ENCODE measurements around the gene MAP3K9. TPM values are rescaled to one million over a fixed set of nuclear protein-coding genes. Genes with fewer than 3 reads are reported as not detected.

Gene MAP3K9
- total and polyA plus RNA-seq, 2 of the 8 experiments (the other 6 are each of a cell fraction or from before 2014, with no cell fraction given) = 9.8 to 24.7 TPM

GRCh38 chr14:70731447-70732239, 77.7 kb downstream of the MAP3K9 start:
- Histone ChIP-seq H2AFZ (ENCODE audit: low read length) (no peak overlapping the region), H3K36me3 (ENCODE audit: control insufficient read depth in 2 of 4, insufficient read depth in 4 of 4, low read length in 3 of 4) (peaks cover 12 to 47% (median 40%) of the 10 kb centered on the region in 4 experiments; a peak in 7 of 8 replicates)

More at GRCh38 chr14:70731447-70732239, 77.7 kb downstream of the MAP3K9 start:
- H3K23ac ChIP-seq (ENCODE audit: insufficient read length) = no peak overlapping the region
- no peaks in the 10 kb centered on the region for H3K79me2 ChIP-seq (ENCODE audit: control insufficient read depth in 1 of 2, insufficient read depth in 2 of 2, low read length in 2 of 2)
- no peak overlapping the region for H2BK12ac ChIP-seq (ENCODE audit: low read depth, low read length)
- 93% methylated on average over 7 of the region's 7 CpGs; no CpG with 5 or more reads in 1 of the 2 experiments for WGBS, 2 experiments (ENCODE audit: extremely low coverage in 1 of 2, insufficient coverage in 1 of 2, insufficient read length in 1 of 2, insufficient replicate concordance in 2 of 2, low coverage in 1 of 2, low lambda C conversion rate in 2 of 2, missing lambda C conversion rate in 1 of 2)
- no peak for DNase-seq (ENCODE audit: low read depth in 1 of 2, low spot score in 2 of 2)
- H3K18ac ChIP-seq (ENCODE audit: extremely low read depth, low read length) = no peak overlapping the region
- no peak overlapping the region for H3K56ac ChIP-seq (replicated peaks; ENCODE audit: insufficient read length, low read depth, low read length)
- H4K5ac ChIP-seq (ENCODE audit: insufficient read length, low read depth, low read length) = no peak overlapping the region
- H3K79me1 ChIP-seq (ENCODE audit: low read depth, low read length) = no peaks in the 10 kb centered on the region
- H3K27ac ChIP-seq (ENCODE audit: low read depth, low read length) = no peak overlapping the region
- H2BK15ac ChIP-seq (ENCODE audit: low read length) = no peak overlapping the region
- no peak overlapping the region for H3K4me2 ChIP-seq (ENCODE audit: insufficient read depth in 1 of 2, low read depth in 2 of 2, low read length in 2 of 2)
- no peak overlapping the region for H2AK5ac ChIP-seq (ENCODE audit: low read depth, low read length)
- no peak overlapping the region for H2BK20ac ChIP-seq (ENCODE audit: low read length)
- FAIRE-seq = no peak
- H4K8ac ChIP-seq (ENCODE audit: extremely low read depth, insufficient read depth, low read length) = no peak overlapping the region
- no peak overlapping the region for H3K4ac ChIP-seq (replicated peaks; ENCODE audit: insufficient read length, low read depth, low read length)
- no peak overlapping the region for H3K9ac ChIP-seq (replicated peaks in 1 of 4; ENCODE audit: extremely low read depth in 1 of 4, low read depth in 3 of 4, low read length in 3 of 4)
- H3K4me1 ChIP-seq (replicated peaks in 1 of 4; ENCODE audit: control insufficient read depth in 3 of 4, insufficient read depth in 4 of 4, low read length in 3 of 4) = no peaks in the 10 kb centered on the region
- ChIA-PET CTCF (ENCODE audit: partially characterized antibody) (interaction anchor here (0.6 to 1.0 kb wide), 5 partner anchors 11 to 840 kb away, joined by 3 to 5 read pairs (median 3); no protein-coding TSS in a partner anchor), POLR2A (ENCODE audit: partially characterized antibody) (no interaction called here)
- no peak overlapping the region for H4K91ac ChIP-seq (replicated peaks; ENCODE audit: insufficient read length, low read length)
- H4K20me1 ChIP-seq (replicated peaks in 1 of 2; ENCODE audit: control insufficient read depth in 1 of 2, insufficient read depth in 2 of 2, low read length in 2 of 2) = peaks cover 0 to 2% of the 10 kb centered on the region in 2 experiments
- no peaks in the 10 kb centered on the region for H3K9me3 ChIP-seq (ENCODE audit: insufficient read depth in 2 of 2, low read depth in 1 of 2, low read length in 1 of 2)
- H2BK120ac ChIP-seq (replicated peaks; ENCODE audit: low read depth, low read length) = no peak overlapping the region
- no peak overlapping the region for H2BK5ac ChIP-seq (ENCODE audit: low read depth, low read length)
- TF ChIP-seq NRF1 (IDR thresholded peaks at IDR 0.05; ENCODE audit: low read depth, low read length) = no peak
- TF ChIP-seq SP1 (IDR thresholded peaks at IDR 0.05; ENCODE audit: low read depth, low read length) = no peak
- no peak for TF ChIP-seq CHD1 (IDR thresholded peaks at IDR 0.05; ENCODE audit: low read depth, low read length)
- no peak for TF ChIP-seq CTBP2 (IDR thresholded peaks at IDR 0.05; ENCODE audit: borderline replicate concordance, insufficient read depth, insufficient read length, low read length)
- no peak for TF ChIP-seq KDM1A (IDR thresholded peaks at IDR 0.05; ENCODE audit: borderline replicate concordance, low read length)
- TF ChIP-seq GABPA (IDR thresholded peaks at IDR 0.05; ENCODE audit: borderline replicate concordance, insufficient read depth, low read length) = no peak
- no peak for TF ChIP-seq BCL11A (IDR thresholded peaks at IDR 0.05; ENCODE audit: low read depth in 2 of 2, low read length in 2 of 2)
- TF ChIP-seq ASH2L (IDR thresholded peaks at IDR 0.05; ENCODE audit: low read length) = no peak
- TF ChIP-seq JUND (IDR thresholded peaks at IDR 0.05; ENCODE audit: low read length) = no peak
- no peak overlapping the region for H3K4me3 ChIP-seq (ENCODE audit: extremely low read depth in 1 of 4, insufficient read depth in 2 of 4, low read depth in 3 of 4, low read length in 4 of 4)
- no peaks in the 10 kb centered on the region for H3K27me3 ChIP-seq (replicated peaks in 1 of 4; ENCODE audit: control insufficient read depth in 3 of 4, extremely low read depth in 1 of 4, insufficient read depth in 3 of 4, low read length in 3 of 4)
- no peaks in the 10 kb centered on the region for H3K23me2 ChIP-seq (ENCODE audit: low read depth, low read length)
- no peak overlapping the region for H3K14ac ChIP-seq (ENCODE audit: insufficient read length)

Measured in H1 (cell line).